GM10266 (cell line): ENCODE measurements around the gene CACTIN.

Experiments
- DNase-seq: peaks from one replicate; pipeline ENCODE4 v3.0.0; 2012; ENCODE audit errors: extremely low spot score
- CTCF ChIP-seq: IDR thresholded peaks from 2 replicates; pipeline ENCODE4 v1.5.1; 2012; ENCODE audit warnings: mild to moderate bottlenecking, low read depth; ENCODE audit not compliant: control insufficient read depth, insufficient read depth; ENCODE audit errors: missing control alignments

The CACTIN gene

GRCh38 chr19:3576696-3577443, 49.7 kb downstream of the CACTIN start:
- TF ChIP-seq CTCF: no peak
- no peak for DNase-seq

GRCh38 chr19:3575949-3576673, 50.5 kb downstream of the CACTIN start:
- no peak for TF ChIP-seq CTCF

DNA sequence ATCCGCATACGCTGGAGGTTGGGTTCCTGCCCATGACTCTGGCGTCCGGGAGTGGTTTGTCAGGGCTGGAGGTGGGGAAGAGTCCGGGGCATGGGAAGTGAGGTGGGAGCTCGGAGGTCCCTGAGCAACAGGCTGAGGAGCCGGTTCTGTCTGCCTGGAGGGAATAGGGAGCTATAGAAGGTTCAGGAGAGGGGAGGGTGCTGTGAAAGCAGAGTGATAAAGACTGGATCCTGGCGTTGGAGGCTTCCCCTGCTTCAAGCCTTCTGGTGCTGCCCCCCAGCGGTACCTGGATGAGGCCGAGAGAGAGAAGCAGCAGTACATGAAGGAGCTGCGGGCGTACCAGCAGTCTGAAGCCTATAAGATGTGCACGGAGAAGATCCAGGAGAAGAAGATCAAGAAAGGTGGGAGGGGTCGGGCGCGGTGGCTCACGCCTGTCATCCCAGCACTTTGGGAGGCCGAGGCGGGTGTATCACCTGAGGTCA, 51.3 kb downstream of the CACTIN start:
- no peak for TF ChIP-seq CTCF
- DNase-seq: no peak

More at GRCh38 chr19:3575949-3576673, 50.5 kb downstream of the CACTIN start:
- DNase-seq: no peak

- TF ChIP-seq CTCF: no peak
- peak; percentile 97 for DNase-seq
Measured at GRCh38 chr19:3573858-3574637, 52.5 kb downstream of the CACTIN start.

GRCh38 chr19:3573162-3573857, 53.3 kb downstream of the CACTIN start:
- no peak for DNase-seq
- TF ChIP-seq CTCF: no peak

GRCh38 chr19:3572855-3573161, 53.8 kb downstream of the CACTIN start, which contains the start of gene HMG20B:
Gene HMG20B (plus strand): TSS chr19:3572944. CDS start chr19:3573310, 366 bp downstream.
- DNase-seq: no peak
- TF ChIP-seq CTCF: no peak
